Measurements from ENCODE around the gene TOP3A.

TOP3A gene

DNA sequence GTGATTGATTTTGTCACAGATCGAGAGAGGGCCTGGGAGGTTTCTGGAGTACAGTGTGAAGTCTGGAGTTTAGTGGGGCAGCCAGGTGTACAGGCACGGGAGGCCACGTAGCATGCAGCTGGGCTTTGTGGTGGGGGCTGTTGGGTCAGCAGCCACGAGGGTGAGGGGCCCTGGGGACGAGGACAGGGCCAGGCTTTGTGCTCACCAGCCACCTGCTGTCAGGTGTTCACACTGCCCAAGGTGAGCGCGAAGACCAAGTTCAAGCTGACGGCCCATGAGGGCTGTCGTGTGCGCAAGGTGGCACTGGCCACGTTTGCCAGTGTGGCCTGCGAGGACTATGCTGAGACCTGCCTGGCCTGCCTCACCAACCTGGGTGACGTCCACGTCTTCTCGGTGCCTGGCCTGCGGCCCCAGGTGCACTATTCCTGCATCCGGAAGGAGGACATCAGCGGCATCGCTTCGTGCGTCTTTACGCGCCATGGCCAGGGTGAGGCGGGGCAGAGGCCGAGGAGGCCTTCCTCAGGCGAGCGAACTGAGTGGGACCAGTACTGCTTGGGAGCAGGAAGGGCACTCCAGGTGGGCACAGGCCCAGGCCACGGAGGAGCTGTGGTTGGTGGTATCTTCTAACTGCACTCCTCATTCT is 73.4 kb downstream of the TOP3A start:
- no peak overlapping the region for H3K4me3 ChIP-seq (ENCODE audit: low read depth, low read length)
- TF ChIP-seq, protein P1, sequence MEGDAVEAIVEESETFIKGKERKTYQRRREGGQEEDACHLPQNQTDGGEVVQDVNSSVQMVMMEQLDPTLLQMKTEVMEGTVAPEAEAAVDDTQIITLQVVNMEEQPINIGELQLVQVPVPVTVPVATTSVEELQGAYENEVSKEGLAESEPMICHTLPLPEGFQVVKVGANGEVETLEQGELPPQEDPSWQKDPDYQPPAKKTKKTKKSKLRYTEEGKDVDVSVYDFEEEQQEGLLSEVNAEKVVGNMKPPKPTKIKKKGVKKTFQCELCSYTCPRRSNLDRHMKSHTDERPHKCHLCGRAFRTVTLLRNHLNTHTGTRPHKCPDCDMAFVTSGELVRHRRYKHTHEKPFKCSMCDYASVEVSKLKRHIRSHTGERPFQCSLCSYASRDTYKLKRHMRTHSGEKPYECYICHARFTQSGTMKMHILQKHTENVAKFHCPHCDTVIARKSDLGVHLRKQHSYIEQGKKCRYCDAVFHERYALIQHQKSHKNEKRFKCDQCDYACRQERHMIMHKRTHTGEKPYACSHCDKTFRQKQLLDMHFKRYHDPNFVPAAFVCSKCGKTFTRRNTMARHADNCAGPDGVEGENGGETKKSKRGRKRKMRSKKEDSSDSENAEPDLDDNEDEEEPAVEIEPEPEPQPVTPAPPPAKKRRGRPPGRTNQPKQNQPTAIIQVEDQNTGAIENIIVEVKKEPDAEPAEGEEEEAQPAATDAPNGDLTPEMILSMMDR (IDR thresholded peaks at IDR 0.05; ENCODE audit: borderline replicate concordance, insufficient read depth, low read depth, low read length): no peak

DNA sequence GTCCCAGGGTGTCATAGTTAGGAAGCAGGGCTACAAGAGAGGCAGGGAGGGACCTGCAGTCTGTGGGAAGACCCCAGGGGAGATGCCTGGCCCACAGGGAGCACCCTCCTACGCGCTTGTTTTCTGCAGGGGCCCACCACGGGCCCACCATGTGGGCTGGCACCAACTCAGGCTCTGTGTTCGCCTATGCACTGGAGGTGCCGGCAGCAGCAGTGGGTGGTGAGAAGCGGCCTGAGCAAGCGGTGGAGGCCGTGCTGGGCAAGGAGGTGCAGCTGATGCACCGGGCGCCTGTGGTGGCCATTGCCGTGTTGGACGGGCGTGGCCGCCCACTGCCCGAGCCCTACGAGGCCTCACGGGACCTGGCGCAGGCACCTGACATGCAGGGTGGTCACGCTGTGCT is 74.3 kb downstream of the TOP3A start:
- no peak overlapping the region for H3K4me3 ChIP-seq (ENCODE audit: low read depth, low read length)
- TF ChIP-seq, protein P1 (IDR thresholded peaks at IDR 0.05; ENCODE audit: borderline replicate concordance, insufficient read depth, low read depth, low read length): no peak

DNA sequence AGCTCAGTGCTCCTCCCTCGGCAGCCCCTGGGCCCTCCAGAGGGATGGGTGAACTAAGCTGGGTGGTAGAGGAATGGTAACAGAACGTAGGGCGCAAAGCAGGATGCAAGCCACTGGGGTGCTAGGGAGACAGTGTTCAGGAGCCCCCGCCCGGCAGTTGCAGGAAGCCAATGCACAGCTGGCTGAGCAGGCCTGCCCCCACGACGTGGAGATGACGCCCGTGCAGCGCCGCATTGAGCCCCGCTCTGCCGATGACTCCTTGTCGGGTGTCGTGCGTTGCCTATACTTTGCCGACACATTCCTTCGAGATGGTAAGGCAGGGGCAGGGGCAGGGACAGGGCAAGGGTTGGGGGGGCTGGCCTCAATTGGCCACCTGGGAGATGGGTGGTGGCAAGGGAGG is 76.5 kb downstream of the TOP3A start:
- no peak overlapping the region for H3K4me3 ChIP-seq (ENCODE audit: low read depth, low read length)
- TF ChIP-seq, protein P1 (IDR thresholded peaks at IDR 0.05; ENCODE audit: borderline replicate concordance, insufficient read depth, low read depth, low read length): no peak

DNA sequence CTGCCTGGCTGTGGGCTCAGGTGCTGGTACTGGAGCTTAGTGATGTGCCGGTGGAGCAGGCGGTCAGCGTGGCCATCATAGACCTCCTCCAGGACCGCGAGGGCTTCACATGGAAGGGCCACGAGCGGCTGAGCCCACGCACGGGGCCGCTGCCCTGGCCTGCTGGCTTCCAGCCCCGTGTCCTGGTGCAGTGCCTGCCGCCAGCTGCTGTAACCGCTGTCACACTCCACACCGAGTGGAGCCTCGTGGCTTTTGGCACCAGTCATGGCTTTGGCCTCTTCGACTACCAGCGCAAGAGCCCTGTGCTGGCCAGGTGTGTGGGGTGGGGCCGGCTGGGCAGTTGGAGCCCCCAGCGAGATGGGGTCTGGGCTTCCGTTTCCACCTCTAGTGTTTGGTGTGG is 77.3 kb downstream of the TOP3A start:
- TF ChIP-seq, protein P1 (IDR thresholded peaks at IDR 0.05; ENCODE audit: borderline replicate concordance, insufficient read depth, low read depth, low read length): no peak
- no peak overlapping the region for H3K4me3 ChIP-seq (ENCODE audit: low read depth, low read length)

DNA sequence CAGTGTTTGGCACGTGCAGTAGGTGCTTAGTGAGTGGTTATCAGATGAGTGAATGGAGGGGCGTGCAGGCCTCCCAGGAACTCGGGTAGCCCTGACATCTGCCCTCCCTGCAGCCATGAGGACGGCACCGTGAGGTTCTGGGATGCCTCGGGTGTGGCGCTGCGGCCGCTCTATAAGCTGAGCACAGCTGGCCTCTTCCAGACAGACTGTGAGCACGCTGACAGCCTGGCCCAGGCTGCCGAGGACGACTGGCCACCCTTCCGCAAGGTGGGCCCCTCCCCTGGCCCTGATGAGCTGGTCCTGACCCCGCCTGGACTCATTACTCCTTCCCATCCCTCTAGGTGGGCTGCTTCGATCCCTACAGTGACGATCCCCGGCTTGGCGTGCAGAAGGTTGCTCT is 78.3 kb downstream of the TOP3A start:
- no peak overlapping the region for H3K4me3 ChIP-seq (ENCODE audit: low read depth, low read length)
- TF ChIP-seq, protein P1 (IDR thresholded peaks at IDR 0.05; ENCODE audit: borderline replicate concordance, insufficient read depth, low read depth, low read length): no peak

DNA sequence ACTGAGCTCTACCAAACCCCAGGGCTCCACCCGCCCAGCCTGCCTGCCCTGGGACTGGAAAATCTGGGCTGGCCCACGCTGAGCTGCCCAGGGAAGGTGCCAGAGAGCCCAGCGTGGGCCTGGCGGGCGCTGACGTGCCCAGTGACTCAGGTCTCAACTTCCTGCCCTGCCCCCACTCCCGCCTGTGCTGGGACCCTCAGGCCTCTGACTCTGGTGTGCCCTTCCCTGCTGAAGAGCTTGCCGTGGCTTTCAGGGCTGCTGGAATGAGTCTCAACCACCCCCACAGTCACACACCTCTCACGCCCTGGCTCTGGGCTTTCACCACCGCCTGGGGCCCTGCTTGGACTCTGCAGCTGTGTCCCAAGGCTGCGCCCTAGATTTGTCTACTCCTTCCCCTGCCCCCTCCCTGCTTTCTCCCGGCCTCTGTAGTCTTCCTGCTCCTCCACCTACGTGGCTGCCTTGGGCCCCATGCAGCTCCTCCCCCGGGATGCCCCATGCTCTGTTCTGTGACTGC is 79.0 kb downstream of the TOP3A start:
- H3K4me3 ChIP-seq (ENCODE audit: low read depth, low read length): no peak overlapping the region
- TF ChIP-seq, protein P1 (IDR thresholded peaks at IDR 0.05; ENCODE audit: borderline replicate concordance, insufficient read depth, low read depth, low read length): no peak

DNA sequence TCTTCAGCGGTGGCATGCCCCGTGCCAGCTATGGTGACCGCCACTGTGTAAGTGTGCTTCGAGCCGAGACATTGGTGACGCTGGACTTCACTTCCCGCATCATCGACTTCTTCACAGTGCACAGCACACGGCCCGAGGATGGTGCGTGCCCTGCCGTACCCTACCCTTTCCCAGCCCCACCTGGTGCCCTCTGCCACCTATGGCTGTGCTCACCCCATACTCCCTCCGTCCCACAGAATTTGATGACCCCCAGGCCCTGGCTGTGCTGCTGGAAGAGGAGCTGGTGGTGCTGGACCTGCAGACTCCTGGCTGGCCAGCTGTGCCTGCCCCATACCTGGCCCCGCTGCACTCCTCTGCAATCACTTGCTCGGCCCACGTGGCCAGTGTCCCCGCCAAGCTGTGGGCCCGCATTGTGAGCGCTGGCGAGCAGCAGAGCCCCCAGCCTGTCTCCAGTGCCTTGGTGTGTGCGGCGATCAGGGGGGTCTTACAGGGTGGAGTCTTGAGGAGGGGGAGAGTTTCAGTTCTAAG is 79.9 kb downstream of the TOP3A start:
- TF ChIP-seq, protein P1 (IDR thresholded peaks at IDR 0.05; ENCODE audit: borderline replicate concordance, insufficient read depth, low read depth, low read length): no peak
- H3K4me3 ChIP-seq (ENCODE audit: low read depth, low read length): no peak overlapping the region

All from GM12875 (cell line).